Measurements from ENCODE around the gene ANKRD60. TPM values are rescaled to one million over a fixed set of nuclear protein-coding genes. Genes with fewer than 3 reads are reported as not detected.

Gene ANKRD60
- total RNA-seq, 2 donors from 2014 or later, result not detected

DNA sequence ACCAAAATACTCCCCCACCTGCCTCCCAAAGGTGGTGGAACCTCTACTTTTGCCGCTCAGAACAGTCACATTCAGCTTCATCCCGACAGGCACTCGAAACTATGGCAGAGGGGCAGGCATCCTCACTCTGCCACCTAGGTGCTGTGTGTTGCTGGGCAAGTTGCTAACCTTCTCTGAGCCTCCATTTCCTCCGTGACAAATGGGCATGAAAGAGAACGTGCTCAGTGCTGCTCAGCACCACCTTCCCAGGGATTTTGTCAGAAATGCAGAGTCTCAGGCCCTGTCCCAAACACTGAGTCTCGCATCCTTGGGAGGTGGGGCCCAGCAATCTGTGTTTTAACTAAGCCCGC is 18.1 kb downstream of the ANKRD60 start:
- H3K27ac ChIP-seq, result no peak overlapping the region
- peaks cover 0 to 4% of the 10 kb centered on the region in 2 donors for H3K4me1 ChIP-seq (ENCODE audit: control insufficient read depth in 1 of 2, low read depth in 2 of 2)
- TF ChIP-seq, protein P1, sequence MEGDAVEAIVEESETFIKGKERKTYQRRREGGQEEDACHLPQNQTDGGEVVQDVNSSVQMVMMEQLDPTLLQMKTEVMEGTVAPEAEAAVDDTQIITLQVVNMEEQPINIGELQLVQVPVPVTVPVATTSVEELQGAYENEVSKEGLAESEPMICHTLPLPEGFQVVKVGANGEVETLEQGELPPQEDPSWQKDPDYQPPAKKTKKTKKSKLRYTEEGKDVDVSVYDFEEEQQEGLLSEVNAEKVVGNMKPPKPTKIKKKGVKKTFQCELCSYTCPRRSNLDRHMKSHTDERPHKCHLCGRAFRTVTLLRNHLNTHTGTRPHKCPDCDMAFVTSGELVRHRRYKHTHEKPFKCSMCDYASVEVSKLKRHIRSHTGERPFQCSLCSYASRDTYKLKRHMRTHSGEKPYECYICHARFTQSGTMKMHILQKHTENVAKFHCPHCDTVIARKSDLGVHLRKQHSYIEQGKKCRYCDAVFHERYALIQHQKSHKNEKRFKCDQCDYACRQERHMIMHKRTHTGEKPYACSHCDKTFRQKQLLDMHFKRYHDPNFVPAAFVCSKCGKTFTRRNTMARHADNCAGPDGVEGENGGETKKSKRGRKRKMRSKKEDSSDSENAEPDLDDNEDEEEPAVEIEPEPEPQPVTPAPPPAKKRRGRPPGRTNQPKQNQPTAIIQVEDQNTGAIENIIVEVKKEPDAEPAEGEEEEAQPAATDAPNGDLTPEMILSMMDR (IDR thresholded peaks at IDR 0.05), result no peak
- H3K36me3 ChIP-seq, result no peaks in the 10 kb centered on the region
- DNase-seq (ENCODE audit: low spot score) (no peak), ATAC-seq (ENCODE audit: insufficient number of reproducible peaks, low FRiP score, low read depth) (no peak)
- H3K27me3 ChIP-seq (replicated peaks; ENCODE audit: insufficient read depth), result no peaks in the 10 kb centered on the region
- no peak overlapping the region for H3K4me3 ChIP-seq
- H3K9me3 ChIP-seq, result no peaks in the 10 kb centered on the region

DNA sequence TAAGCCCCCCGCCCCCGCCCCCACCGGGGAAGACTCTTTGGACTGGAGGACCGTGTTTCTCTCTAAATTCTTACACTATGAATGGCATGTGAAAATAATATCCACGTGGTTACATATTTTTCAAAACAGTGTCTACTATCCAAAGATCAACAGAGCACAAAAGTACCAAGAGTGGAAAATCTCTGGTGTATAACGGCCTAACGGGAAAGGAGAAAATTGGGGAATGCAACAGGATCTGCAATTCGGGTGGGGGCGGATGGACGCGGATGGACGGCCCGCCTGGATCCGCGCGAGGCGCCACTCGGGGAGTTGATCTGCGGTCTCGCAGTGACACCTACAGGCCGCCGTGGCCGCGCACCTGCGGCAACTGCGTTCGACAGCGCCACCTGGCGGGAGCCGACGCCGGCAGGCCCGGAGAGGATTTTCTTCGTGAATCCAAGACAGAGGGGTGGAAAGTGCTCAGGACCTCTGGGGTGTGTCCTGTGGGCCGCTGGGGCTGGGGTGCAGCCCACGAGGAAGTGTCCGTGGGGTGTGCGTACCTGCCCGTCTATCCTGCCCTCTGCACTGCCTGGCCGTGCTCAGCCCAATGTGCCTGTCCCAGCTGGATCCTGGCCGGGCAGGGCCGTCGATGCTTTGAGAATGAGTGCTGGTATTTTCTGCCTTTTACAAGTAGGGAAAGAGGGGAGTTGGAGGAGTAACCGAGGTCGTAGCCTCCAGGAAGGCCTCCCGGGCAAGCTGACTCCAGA is 18.6 kb downstream of the ANKRD60 start:
- Histone ChIP-seq H3K36me3 (no peaks in the 10 kb centered on the region), H3K27me3 (replicated peaks; ENCODE audit: insufficient read depth) (no peaks in the 10 kb centered on the region), H3K4me1 (ENCODE audit: control insufficient read depth in 1 of 2, low read depth in 2 of 2) (peaks cover 0 to 4% of the 10 kb centered on the region in 2 donors), H3K4me3 (peak overlapping the region; percentile 49), H3K9me3 (no peaks in the 10 kb centered on the region), H3K27ac (no peak overlapping the region)
- ATAC-seq (ENCODE audit: insufficient number of reproducible peaks, low FRiP score, low read depth) (peak; percentile 79), DNase-seq (ENCODE audit: low spot score) (peak; percentile 17)
- TF ChIP-seq, protein P1 (IDR thresholded peaks at IDR 0.05), result peak; percentile 100

DNA sequence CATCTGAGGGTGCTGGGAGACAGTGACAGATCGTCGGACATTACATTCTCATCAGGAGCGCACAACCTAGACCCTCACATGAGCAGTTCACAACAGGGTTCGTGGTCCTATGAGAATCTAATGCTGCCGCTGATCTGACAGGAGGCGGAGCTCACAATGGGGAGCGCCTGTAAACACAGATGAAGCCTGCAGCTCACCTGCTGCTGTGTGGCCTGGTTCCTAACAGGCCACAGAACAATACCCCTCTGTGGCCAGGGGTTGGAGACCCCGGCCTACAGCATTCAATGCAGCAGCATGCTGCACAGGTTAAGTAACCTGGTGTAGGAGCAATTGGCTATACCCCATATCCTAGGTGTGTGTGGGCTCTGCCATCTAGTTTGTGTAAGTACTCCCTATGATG is 19.5 kb downstream of the ANKRD60 start:
- Histone ChIP-seq H3K27ac (no peak overlapping the region), H3K9me3 (no peaks in the 10 kb centered on the region), H3K4me3 (no peak overlapping the region), H3K4me1 (ENCODE audit: control insufficient read depth in 1 of 2, low read depth in 2 of 2) (peaks cover 0 to 4% of the 10 kb centered on the region in 2 donors), H3K36me3 (no peaks in the 10 kb centered on the region), H3K27me3 (replicated peaks; ENCODE audit: insufficient read depth) (no peaks in the 10 kb centered on the region)
- no peak for ATAC-seq (ENCODE audit: insufficient number of reproducible peaks, low FRiP score, low read depth)
- no peak for DNase-seq (ENCODE audit: low spot score)
- TF ChIP-seq, protein P1 (IDR thresholded peaks at IDR 0.05), result no peak

DNA sequence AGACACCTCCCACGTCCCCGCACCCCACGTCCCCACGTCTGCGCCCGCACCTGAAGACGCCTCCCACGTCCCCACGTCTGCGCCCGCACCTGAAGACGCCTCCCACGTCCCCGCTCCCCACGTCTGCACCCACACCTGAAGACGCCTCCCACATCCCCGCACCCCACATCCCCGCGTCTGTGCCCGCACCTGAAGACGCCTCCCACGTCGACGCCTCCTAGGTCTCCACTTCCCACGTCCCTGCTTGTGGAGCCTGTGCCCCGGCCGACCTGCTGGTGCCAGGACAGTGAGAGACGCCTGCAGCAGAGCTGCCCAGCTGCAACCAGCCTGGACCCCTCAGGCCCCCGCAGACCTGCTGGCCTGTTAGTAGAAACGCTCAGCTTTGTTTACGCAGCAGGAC is 22.6 kb downstream of the ANKRD60 start:
- TF ChIP-seq, protein P1 (IDR thresholded peaks at IDR 0.05), result no peak
- DNase-seq (ENCODE audit: low spot score) (no peak), ATAC-seq (ENCODE audit: insufficient number of reproducible peaks, low FRiP score, low read depth) (no peak)
- Histone ChIP-seq H3K27me3 (replicated peaks; ENCODE audit: insufficient read depth) (no peaks in the 10 kb centered on the region), H3K27ac (no peak overlapping the region), H3K4me1 (ENCODE audit: control insufficient read depth in 1 of 2, low read depth in 2 of 2) (peaks cover 0 to 4% of the 10 kb centered on the region in 2 donors), H3K9me3 (no peaks in the 10 kb centered on the region), H3K4me3 (no peak overlapping the region), H3K36me3 (no peaks in the 10 kb centered on the region)

DNA sequence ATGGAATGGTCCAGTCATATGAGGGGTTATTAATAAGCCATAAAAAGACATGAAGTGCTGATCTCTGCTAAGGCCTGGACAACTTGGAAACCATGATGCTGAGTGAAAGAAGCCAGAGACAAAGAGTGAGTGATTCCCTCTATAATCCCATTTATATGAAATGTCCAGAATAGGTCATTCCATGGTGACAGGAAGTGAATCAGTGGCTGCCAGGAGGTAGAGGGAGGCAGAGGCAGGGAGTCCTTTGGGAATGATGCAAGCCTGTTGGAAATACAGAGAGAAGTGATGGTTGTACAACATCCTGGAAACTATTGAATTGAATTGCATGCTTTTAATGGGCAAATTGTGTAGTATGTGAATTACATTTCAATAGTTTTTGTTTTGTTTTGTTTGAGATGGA is 26.4 kb downstream of the ANKRD60 start:
- no peak overlapping the region for H3K27ac ChIP-seq
- TF ChIP-seq, protein P1 (IDR thresholded peaks at IDR 0.05), result no peak
- DNase-seq (ENCODE audit: low spot score), result no peak

More for the DNA sequence above, 26.4 kb downstream of the ANKRD60 start:
- Histone ChIP-seq H3K4me1 (ENCODE audit: control insufficient read depth in 1 of 2, low read depth in 2 of 2) (no peaks in the 10 kb centered on the region), H3K9me3 (no peaks in the 10 kb centered on the region), H3K27me3 (replicated peaks; ENCODE audit: insufficient read depth) (no peaks in the 10 kb centered on the region), H3K4me3 (no peak overlapping the region), H3K36me3 (no peaks in the 10 kb centered on the region)
- ATAC-seq (ENCODE audit: insufficient number of reproducible peaks, low FRiP score, low read depth), result no peak

Data from thoracic aorta (tissue), 2 donors.